ENCODE results near the gene DTD1.

DNA sequence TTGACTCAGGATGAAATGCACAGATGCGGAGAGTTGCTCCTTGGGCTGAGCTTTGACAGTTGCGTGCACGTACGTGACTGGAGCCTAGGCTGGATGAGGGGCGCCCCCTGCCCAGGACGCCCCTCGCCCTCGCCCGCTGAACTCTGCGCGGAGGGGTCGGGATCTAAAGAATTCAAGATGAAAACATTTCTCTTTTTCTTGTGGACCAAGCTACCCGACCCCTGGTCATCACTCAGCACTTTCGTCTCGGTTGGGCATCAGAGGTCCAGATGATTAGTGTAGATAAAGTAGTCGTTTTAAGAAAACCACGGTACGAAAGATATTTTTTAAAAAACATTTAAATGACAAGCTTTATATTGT is 700 bp downstream of the DTD1 start:
- TF ChIP-seq, protein P1, sequence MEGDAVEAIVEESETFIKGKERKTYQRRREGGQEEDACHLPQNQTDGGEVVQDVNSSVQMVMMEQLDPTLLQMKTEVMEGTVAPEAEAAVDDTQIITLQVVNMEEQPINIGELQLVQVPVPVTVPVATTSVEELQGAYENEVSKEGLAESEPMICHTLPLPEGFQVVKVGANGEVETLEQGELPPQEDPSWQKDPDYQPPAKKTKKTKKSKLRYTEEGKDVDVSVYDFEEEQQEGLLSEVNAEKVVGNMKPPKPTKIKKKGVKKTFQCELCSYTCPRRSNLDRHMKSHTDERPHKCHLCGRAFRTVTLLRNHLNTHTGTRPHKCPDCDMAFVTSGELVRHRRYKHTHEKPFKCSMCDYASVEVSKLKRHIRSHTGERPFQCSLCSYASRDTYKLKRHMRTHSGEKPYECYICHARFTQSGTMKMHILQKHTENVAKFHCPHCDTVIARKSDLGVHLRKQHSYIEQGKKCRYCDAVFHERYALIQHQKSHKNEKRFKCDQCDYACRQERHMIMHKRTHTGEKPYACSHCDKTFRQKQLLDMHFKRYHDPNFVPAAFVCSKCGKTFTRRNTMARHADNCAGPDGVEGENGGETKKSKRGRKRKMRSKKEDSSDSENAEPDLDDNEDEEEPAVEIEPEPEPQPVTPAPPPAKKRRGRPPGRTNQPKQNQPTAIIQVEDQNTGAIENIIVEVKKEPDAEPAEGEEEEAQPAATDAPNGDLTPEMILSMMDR (IDR thresholded peaks at IDR 0.05; ENCODE audit: borderline replicate concordance, extremely low read depth, low read length, poor library complexity, severe bottlenecking): no peak
- TF ChIP-seq EZH2 (IDR thresholded peaks at IDR 0.05; ENCODE audit: borderline replicate concordance, low read depth, low read length, severe bottlenecking): no peak
